Measurements from ENCODE around the gene GDF3. TPM values are rescaled to one million over a fixed set of nuclear protein-coding genes. Genes with fewer than 3 reads are reported as not detected.

The GDF3 gene
- total RNA-seq, 4 donors from 2014 or later, result not detected

DNA sequence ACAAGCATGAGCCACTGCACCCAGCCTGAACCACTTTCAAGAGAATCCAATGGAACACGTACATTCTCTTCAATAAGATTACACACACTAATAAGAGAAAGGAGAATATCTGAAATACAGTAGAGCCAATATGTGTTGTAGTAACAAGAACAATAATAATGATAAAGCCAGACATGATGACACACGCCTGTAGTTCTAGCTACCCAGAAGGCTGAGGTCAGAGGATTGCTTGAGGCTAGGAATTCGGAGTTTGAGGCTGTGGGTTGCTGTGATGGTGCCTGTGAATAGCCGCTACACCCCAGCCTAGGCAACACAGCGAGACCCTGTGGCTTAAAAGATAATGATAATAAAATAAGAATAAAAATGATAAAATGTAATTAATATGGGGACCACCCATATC, 45.5 kb downstream of the GDF3 start:
- TF ChIP-seq POLR2A (IDR thresholded peaks at IDR 0.05), result no peak
- TF ChIP-seq, protein P1, sequence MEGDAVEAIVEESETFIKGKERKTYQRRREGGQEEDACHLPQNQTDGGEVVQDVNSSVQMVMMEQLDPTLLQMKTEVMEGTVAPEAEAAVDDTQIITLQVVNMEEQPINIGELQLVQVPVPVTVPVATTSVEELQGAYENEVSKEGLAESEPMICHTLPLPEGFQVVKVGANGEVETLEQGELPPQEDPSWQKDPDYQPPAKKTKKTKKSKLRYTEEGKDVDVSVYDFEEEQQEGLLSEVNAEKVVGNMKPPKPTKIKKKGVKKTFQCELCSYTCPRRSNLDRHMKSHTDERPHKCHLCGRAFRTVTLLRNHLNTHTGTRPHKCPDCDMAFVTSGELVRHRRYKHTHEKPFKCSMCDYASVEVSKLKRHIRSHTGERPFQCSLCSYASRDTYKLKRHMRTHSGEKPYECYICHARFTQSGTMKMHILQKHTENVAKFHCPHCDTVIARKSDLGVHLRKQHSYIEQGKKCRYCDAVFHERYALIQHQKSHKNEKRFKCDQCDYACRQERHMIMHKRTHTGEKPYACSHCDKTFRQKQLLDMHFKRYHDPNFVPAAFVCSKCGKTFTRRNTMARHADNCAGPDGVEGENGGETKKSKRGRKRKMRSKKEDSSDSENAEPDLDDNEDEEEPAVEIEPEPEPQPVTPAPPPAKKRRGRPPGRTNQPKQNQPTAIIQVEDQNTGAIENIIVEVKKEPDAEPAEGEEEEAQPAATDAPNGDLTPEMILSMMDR (IDR thresholded peaks at IDR 0.05), result no peak
- no peaks in the 10 kb centered on the region for H3K4me1 ChIP-seq
- H3K4me3 ChIP-seq, result no peak overlapping the region
- no peak for DNase-seq
- no peaks in the 10 kb centered on the region for H3K27me3 ChIP-seq
- H3K36me3 ChIP-seq, result no peaks in the 10 kb centered on the region
- H3K9me3 ChIP-seq, result no peaks in the 10 kb centered on the region
- no peak overlapping the region for H3K27ac ChIP-seq
- intact Hi-C loops (cut with DNase I; ENCODE audit: low total_unique reads), result no loop called here

DNA sequence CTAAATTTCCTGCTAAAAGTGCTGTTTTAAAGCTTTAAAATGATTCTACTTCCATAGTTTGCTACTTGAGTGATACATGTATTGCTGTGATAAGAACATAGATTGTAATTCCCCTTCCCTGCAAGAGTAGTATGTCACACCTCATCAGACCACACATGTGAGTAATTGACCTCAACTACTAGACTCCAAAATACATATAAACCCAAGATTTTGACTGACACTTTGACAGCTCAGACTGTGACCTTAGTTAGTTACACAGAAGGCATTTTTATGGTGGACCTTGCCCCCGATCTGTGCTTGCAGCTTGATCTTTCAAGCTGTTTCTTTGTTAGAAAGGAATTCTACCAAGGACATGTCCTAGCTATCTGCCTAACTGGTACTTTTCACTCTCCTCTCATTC, 48.5 kb downstream of the GDF3 start:
- Histone ChIP-seq H3K27me3 (no peaks in the 10 kb centered on the region), H3K4me1 (no peaks in the 10 kb centered on the region), H3K9me3 (no peaks in the 10 kb centered on the region), H3K36me3 (no peaks in the 10 kb centered on the region), H3K4me3 (no peak overlapping the region), H3K27ac (no peak overlapping the region)
- DNase-seq, result no peak
- intact Hi-C loops (cut with DNase I; ENCODE audit: low total_unique reads), result no loop called here
- TF ChIP-seq, protein P1 (IDR thresholded peaks at IDR 0.05), result no peak
- TF ChIP-seq POLR2A (IDR thresholded peaks at IDR 0.05), result no peak

DNA sequence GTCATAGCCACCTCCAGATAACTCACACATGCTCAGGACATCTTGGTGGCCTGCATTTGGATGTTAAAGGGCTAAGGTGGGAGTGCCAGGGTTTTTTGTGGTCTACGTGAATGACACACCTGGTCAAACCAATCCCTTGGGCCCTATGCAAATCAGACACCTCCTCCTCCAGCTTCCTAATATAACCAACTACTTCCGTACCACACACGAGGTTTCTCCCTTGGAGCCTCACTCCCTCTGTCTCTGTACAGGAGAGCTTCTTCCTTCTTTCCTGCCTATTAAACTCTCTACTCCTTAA, 49.4 kb downstream of the GDF3 start:
- no peak for TF ChIP-seq POLR2A (IDR thresholded peaks at IDR 0.05)
- TF ChIP-seq, protein P1 (IDR thresholded peaks at IDR 0.05), result no peak
- no peak overlapping the region for H3K4me3 ChIP-seq
- no peaks in the 10 kb centered on the region for H3K27me3 ChIP-seq
- no peak for DNase-seq
- intact Hi-C loops (cut with DNase I; ENCODE audit: low total_unique reads), result no loop called here
- no peaks in the 10 kb centered on the region for H3K9me3 ChIP-seq
- no peaks in the 10 kb centered on the region for H3K4me1 ChIP-seq
- no peaks in the 10 kb centered on the region for H3K36me3 ChIP-seq
- H3K27ac ChIP-seq, result no peak overlapping the region

DNA sequence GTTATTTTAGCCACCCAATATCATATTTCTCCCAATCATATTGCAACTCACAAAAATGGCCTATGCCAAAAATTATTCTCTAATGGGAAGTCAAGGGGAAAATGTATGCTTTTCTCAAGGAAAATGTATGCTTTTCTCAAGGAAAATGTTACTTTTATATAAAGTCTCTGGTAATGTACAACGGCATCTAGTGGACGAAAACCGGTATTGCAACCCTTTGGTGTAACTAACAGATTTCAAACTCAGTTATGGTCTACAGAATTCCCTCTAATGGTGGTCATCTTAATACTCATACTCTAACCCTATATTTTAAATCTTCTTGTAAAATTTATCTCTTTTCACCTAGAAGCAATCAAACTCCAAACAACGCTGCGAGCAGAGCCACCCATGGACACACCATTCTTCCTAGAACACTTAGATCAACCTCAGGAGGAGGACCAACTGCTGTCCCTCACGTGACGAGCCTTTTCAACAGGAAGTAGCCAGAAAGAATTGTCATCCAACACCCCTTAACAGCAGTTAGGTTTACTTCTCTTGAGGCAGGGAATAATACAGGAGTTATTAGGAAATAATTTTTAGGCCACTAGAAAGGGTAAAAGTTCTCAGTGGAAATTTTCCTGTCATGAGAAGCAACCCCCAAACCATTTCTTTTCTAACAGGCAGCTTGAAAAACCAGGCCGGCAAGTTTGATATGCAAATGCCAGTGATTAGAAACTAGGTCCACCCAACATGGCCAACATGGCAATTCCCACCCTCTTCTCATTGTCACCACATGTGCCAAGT, 50.0 kb downstream of the GDF3 start:
- no peak overlapping the region for H3K4me3 ChIP-seq
- H3K27me3 ChIP-seq, result no peaks in the 10 kb centered on the region
- TF ChIP-seq POLR2A (IDR thresholded peaks at IDR 0.05), result no peak
- TF ChIP-seq, protein P1 (IDR thresholded peaks at IDR 0.05), result peak; percentile 51 to 69 (median 53)
- H3K9me3 ChIP-seq, result no peaks in the 10 kb centered on the region
- H3K27ac ChIP-seq, result no peak overlapping the region
- no peak for DNase-seq
- no peaks in the 10 kb centered on the region for H3K4me1 ChIP-seq
- H3K36me3 ChIP-seq, result no peaks in the 10 kb centered on the region
- intact Hi-C loops (cut with DNase I; ENCODE audit: low total_unique reads), result no loop called here

DNA sequence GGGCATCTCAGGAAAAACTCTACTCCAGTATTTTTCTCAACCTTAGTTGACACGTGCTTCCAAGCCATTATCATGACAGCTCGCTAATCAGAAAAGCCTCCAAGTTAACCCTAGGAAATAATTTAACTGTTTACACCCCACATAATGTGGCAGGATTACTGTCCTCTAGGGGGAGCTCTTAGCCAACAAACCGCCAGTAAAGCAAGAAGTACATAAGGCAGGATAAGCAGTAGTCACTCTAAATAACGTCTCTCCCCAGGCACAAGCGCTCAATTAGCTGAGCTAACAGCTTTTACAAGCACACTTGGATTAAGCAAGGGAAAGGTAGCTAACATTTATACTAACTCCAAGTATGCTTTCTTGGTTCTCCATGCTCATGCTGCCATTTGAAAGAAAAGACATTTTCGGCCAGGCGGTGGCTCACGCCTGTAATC, 52.7 kb downstream of the GDF3 start:
- no peak for DNase-seq

More for the DNA sequence above, 52.7 kb downstream of the GDF3 start:
- Histone ChIP-seq H3K36me3 (no peaks in the 10 kb centered on the region), H3K4me3 (no peak overlapping the region), H3K4me1 (no peaks in the 10 kb centered on the region), H3K9me3 (no peaks in the 10 kb centered on the region), H3K27me3 (no peaks in the 10 kb centered on the region), H3K27ac (no peak overlapping the region)
- no peak for TF ChIP-seq POLR2A (IDR thresholded peaks at IDR 0.05)
- TF ChIP-seq, protein P1 (IDR thresholded peaks at IDR 0.05), result no peak
- intact Hi-C loops (cut with DNase I; ENCODE audit: low total_unique reads), result no loop called here

Measured in uterus (tissue), 4 donors.